Endothelial cell of umbilical vein (primary cell): ENCODE data around the gene VPS45.

Experiments used
- CTCF ChIP-seq, 2 donors: IDR thresholded peaks; 1 replicate in 1 of 2; 2 replicates in 1 of 2; pipeline ENCODE4 v1.5.1; 2011; ENCODE audit warnings: low read length in 2 of 2, mild to moderate bottlenecking in 2 of 2, moderate library complexity in 2 of 2, control low read depth in 1 of 2, inconsistent platforms in 1 of 2, low read depth in 1 of 2; ENCODE audit not compliant: insufficient read depth in 1 of 2; ENCODE audit errors: extremely low read depth in 1 of 2
- MAX ChIP-seq: IDR thresholded peaks from 2 replicates; pipeline ENCODE4 v1.6.1; 2011; ENCODE audit not compliant: insufficient read depth, insufficient read length
- MYC ChIP-seq: IDR thresholded peaks from one replicate; pipeline ENCODE4 v1.6.1; 2011; ENCODE audit warnings: mild to moderate bottlenecking, low read depth, low read length
- POLR2A ChIP-seq: IDR thresholded peaks from 2 replicates; pipeline ENCODE4 v1.6.1; 2012; ENCODE audit warnings: low read depth, mild to moderate bottlenecking, control low read depth, low read length
- POLR2AphosphoS5 ChIP-seq: IDR thresholded peaks from 2 replicates; pipeline ENCODE4 v1.6.1; 2012; ENCODE audit warnings: low read depth, mild to moderate bottlenecking, control low read depth, low read length, moderate library complexity; ENCODE audit not compliant: insufficient read depth

GRCh38 chr1:150053926-150054325, 13.7 kb upstream of the VPS45 start:
- no peak for TF ChIP-seq MYC
- TF ChIP-seq CTCF (IDR thresholded peaks at IDR 0.05; ENCODE audit: extremely low read depth in 1 of 2, insufficient read depth in 1 of 2, low read depth in 1 of 2, low read length in 2 of 2) = no peak
- TF ChIP-seq POLR2A = no peak
- TF ChIP-seq POLR2AphosphoS5 = no peak
- TF ChIP-seq MAX = no peak
